ENCODE results near the gene ALDH1A3. TPM values are rescaled to one million over a fixed set of nuclear protein-coding genes. Genes with fewer than 3 reads are reported as not detected.

The ALDH1A3 gene
- polyA plus RNA-seq, 1 of the 3 experiments (the other 2 are of a cell fraction), result 4.4 TPM

DNA sequence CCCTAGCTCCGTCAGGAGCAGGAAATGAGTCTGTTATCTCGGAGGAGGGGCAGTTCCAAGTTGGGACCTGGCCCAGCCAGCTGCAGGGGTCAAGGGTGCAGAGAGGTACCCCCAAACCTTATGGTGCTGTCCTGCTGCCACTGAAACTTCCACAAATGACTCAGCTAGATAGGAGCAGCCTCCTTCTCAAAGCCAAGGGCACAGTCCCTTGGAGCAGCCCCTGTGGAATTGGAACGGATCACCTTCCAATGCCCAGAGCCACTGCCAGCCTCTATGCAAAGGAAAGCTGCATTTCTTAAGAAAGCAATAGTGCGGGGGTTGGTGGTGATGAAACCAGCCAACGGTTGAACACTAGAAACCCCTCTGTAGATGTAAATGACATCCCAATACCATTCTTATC lies 20.0 kb downstream of the ALDH1A3 start:
- Histone ChIP-seq H3K9ac (no peak overlapping the region), H3K36me3 (replicated peaks in 1 of 2; ENCODE audit: control insufficient read depth in 1 of 2, insufficient read depth in 2 of 2, low read length in 1 of 2) (no peaks in the 10 kb centered on the region), H2AFZ (ENCODE audit: low read depth) (no peak overlapping the region), H3K4me1 (ENCODE audit: control insufficient read depth in 1 of 2, insufficient read depth in 2 of 2, low read depth in 1 of 2, low read length in 1 of 2) (peaks cover 12 to 52% of the 10 kb centered on the region in 2 experiments), H3K9me2 (no peaks in the 10 kb centered on the region), H4K20me1 (ENCODE audit: insufficient read depth) (no peaks in the 10 kb centered on the region), H3K27ac (ENCODE audit: low read depth in 2 of 2, low read length in 1 of 2) (peak overlapping the region in 1 of 2 experiments; percentile 64; a peak in 2 of 4 replicates), H3K27me3 (ENCODE audit: insufficient read depth) (no peaks in the 10 kb centered on the region), H3F3A (replicated peaks; ENCODE audit: insufficient read depth) (peaks cover 8% of the 10 kb centered on the region), H3K9me3 (no peaks in the 10 kb centered on the region), H3K79me2 (ENCODE audit: insufficient read depth) (no peaks in the 10 kb centered on the region), H3K4me3 (ENCODE audit: low read depth in 2 of 2, low read length in 1 of 2) (no peak overlapping the region), H3K4me2 (no peak overlapping the region)
- CTCF ChIA-PET, result interaction anchor here (0.6 to 2.4 kb wide), 5 partner anchors 10 to 262 kb away, joined by 3 to 7 read pairs (median 4); no protein-coding TSS in a partner anchor
- TF ChIP-seq RAD21 (IDR thresholded peaks at IDR 0.05; ENCODE audit: low read length) (no peak), FOXJ3 (CRISPR knock-in tag; IDR thresholded peaks at IDR 0.05) (no peak), JUND (IDR thresholded peaks at IDR 0.05) (no peak), SMC3 (IDR thresholded peaks at IDR 0.05; ENCODE audit: low read depth, low read length) (no peak), USF1 (IDR thresholded peaks at IDR 0.05; ENCODE audit: borderline replicate concordance, low read depth) (no peak), GABPA (IDR thresholded peaks at IDR 0.05; ENCODE audit: low read depth) (no peak), CTCF (IDR thresholded peaks at IDR 0.05) (no peak), EZH2phosphoT487 (IDR thresholded peaks at IDR 0.05; ENCODE audit: borderline replicate concordance, low read depth) (no peak), PBX3 (IDR thresholded peaks at IDR 0.05) (no peak), SIN3A (IDR thresholded peaks at IDR 0.05; ENCODE audit: borderline replicate concordance, low read depth, low read length) (no peak), NFIC (IDR thresholded peaks at IDR 0.05; ENCODE audit: borderline replicate concordance) (no peak), CHD2 (IDR thresholded peaks at IDR 0.05; ENCODE audit: low read length, partially characterized antibody) (no peak), NRF1 (IDR thresholded peaks at IDR 0.05; ENCODE audit: low read depth, low read length) (no peak), FOSL2 (IDR thresholded peaks at IDR 0.05; ENCODE audit: borderline replicate concordance, low read depth) (no peak), ELF1 (IDR thresholded peaks at IDR 0.05) (no peak)
- TF ChIP-seq, protein P1, sequence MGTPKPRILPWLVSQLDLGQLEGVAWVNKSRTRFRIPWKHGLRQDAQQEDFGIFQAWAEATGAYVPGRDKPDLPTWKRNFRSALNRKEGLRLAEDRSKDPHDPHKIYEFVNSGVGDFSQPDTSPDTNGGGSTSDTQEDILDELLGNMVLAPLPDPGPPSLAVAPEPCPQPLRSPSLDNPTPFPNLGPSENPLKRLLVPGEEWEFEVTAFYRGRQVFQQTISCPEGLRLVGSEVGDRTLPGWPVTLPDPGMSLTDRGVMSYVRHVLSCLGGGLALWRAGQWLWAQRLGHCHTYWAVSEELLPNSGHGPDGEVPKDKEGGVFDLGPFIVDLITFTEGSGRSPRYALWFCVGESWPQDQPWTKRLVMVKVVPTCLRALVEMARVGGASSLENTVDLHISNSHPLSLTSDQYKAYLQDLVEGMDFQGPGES (IDR thresholded peaks at IDR 0.05; ENCODE audit: low read depth, low read length), result no peak
- no peak for DNase-seq
- POLR2A ChIA-PET, result no interaction called here
- WGBS (ENCODE audit: low lambda C conversion rate), result 84% methylated on average over 4 of the region's 5 CpGs
